ENCODE measurements around the gene CTPS2. TPM values are rescaled to one million over a fixed set of nuclear protein-coding genes. Genes with fewer than 3 reads are reported as not detected.
A peak's percentile ranks its signal among the peaks of the same experiment; 100 is the strongest.

The CTPS2 gene
- polyA plus RNA-seq, 1 of the 3 experiments (the other 2 are of a cell fraction), result 6.1 TPM

GRCh38 chrX:16646366-16647138, 65.9 kb downstream of the CTPS2 start:
- WGBS (ENCODE audit: low lambda C conversion rate), result 78% methylated on average over 4 of the region's 4 CpGs
- H3K9me3 ChIP-seq, result no peaks in the 10 kb centered on the region
- no peak for DNase-seq

DNA sequence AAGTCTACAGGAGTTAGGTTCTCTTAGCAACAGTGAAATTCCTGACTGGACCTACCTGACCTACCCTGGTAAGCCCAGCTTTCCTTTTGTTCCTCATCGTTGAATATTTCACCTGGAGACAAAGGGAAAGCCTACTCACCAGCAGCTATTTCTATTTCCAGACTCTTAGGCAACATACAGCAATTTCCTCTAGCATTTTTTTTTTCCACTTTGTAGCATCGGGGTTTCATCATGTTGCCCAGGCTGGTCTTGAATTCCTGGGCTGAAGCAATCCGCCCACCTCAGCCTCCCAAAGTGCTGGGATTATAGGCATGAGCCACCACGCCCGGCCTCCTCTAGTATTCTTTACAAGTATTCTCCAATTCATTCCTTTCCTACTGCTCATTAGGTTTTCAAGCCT, 69.3 kb downstream of the CTPS2 start:
- Histone ChIP-seq H3K9me2 (no peaks in the 10 kb centered on the region), H3F3A (replicated peaks; ENCODE audit: insufficient read depth) (no peaks in the 10 kb centered on the region), H3K27me3 (ENCODE audit: insufficient read depth) (no peaks in the 10 kb centered on the region), H3K4me1 (ENCODE audit: control insufficient read depth in 1 of 2, insufficient read depth in 2 of 2, low read depth in 1 of 2, low read length in 1 of 2) (peaks cover 0 to 6% of the 10 kb centered on the region in 2 experiments; a peak in 1 of 4 replicates), H3K4me2 (0 out of 2 replicates have a peak overlapping the region, but pooled peaks have one; percentile 12), H3K4me3 (ENCODE audit: low read depth in 2 of 2, low read length in 1 of 2) (no peak overlapping the region), H4K20me1 (ENCODE audit: insufficient read depth) (no peaks in the 10 kb centered on the region), H3K36me3 (replicated peaks in 1 of 2; ENCODE audit: control insufficient read depth in 1 of 2, insufficient read depth in 2 of 2, low read length in 1 of 2) (peaks cover 0 to 7% of the 10 kb centered on the region in 2 experiments), H3K79me2 (ENCODE audit: insufficient read depth) (no peaks in the 10 kb centered on the region), H3K9me3 (no peaks in the 10 kb centered on the region), H2AFZ (ENCODE audit: low read depth) (no peak overlapping the region), H3K27ac (ENCODE audit: low read depth in 2 of 2, low read length in 1 of 2) (peak overlapping the region in 1 of 2 experiments; percentile 22; a peak in 1 of 4 replicates), H3K9ac (no peak overlapping the region)
- 46% methylated on average over 5 of the region's 5 CpGs for WGBS (ENCODE audit: low lambda C conversion rate)
- no peak for DNase-seq
- TF ChIP-seq POLR2AphosphoS5 (IDR thresholded peaks at IDR 0.05; ENCODE audit: low read depth, low read length), result no peak
- TF ChIP-seq FOSL2 (IDR thresholded peaks at IDR 0.05; ENCODE audit: borderline replicate concordance, low read depth), result no peak
- no peak for TF ChIP-seq RFX5 (IDR thresholded peaks at IDR 0.05; ENCODE audit: low read length)
- TF ChIP-seq JUND (IDR thresholded peaks at IDR 0.05), result no peak
- no peak for TF ChIP-seq TEAD4 (IDR thresholded peaks at IDR 0.05; ENCODE audit: borderline replicate concordance, insufficient read depth)
- TF ChIP-seq MXI1 (IDR thresholded peaks at IDR 0.05; ENCODE audit: low read depth, low read length), result no peak
- TF ChIP-seq EZH2phosphoT487 (IDR thresholded peaks at IDR 0.05; ENCODE audit: borderline replicate concordance, low read depth), result no peak
- TF ChIP-seq ELF1 (IDR thresholded peaks at IDR 0.05), result no peak
- no peak for TF ChIP-seq TCF12 (IDR thresholded peaks at IDR 0.05)
- no peak for TF ChIP-seq YY1 (IDR thresholded peaks at IDR 0.05; ENCODE audit: low read depth)
- TF ChIP-seq FOXJ3 (CRISPR knock-in tag; IDR thresholded peaks at IDR 0.05), result no peak
- TF ChIP-seq SIN3A (IDR thresholded peaks at IDR 0.05; ENCODE audit: borderline replicate concordance, low read depth, low read length), result no peak
- TF ChIP-seq, protein P1, sequence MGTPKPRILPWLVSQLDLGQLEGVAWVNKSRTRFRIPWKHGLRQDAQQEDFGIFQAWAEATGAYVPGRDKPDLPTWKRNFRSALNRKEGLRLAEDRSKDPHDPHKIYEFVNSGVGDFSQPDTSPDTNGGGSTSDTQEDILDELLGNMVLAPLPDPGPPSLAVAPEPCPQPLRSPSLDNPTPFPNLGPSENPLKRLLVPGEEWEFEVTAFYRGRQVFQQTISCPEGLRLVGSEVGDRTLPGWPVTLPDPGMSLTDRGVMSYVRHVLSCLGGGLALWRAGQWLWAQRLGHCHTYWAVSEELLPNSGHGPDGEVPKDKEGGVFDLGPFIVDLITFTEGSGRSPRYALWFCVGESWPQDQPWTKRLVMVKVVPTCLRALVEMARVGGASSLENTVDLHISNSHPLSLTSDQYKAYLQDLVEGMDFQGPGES (IDR thresholded peaks at IDR 0.05; ENCODE audit: low read depth, low read length), result no peak
- no peak for TF ChIP-seq NRF1 (IDR thresholded peaks at IDR 0.05; ENCODE audit: low read depth, low read length)
- no peak for TF ChIP-seq NFIC (IDR thresholded peaks at IDR 0.05; ENCODE audit: borderline replicate concordance)
- no peak for TF ChIP-seq MEF2A (IDR thresholded peaks at IDR 0.05; ENCODE audit: borderline replicate concordance, low read depth)
- TF ChIP-seq SMC3 (IDR thresholded peaks at IDR 0.05; ENCODE audit: low read depth, low read length), result no peak
- POLR2A ChIA-PET, result no interaction called here
- CTCF ChIA-PET, result no interaction called here

More at GRCh38 chrX:16646366-16647138, 65.9 kb downstream of the CTPS2 start:
- Histone ChIP-seq H3K9ac (no peak overlapping the region), H3K4me3 (ENCODE audit: low read depth in 2 of 2, low read length in 1 of 2) (no peak overlapping the region), H3K4me2 (no peak overlapping the region), H3K4me1 (ENCODE audit: control insufficient read depth in 1 of 2, insufficient read depth in 2 of 2, low read depth in 1 of 2, low read length in 1 of 2) (no peaks in the 10 kb centered on the region), H3K79me2 (ENCODE audit: insufficient read depth) (no peaks in the 10 kb centered on the region), H3K27me3 (ENCODE audit: insufficient read depth) (no peaks in the 10 kb centered on the region), H4K20me1 (ENCODE audit: insufficient read depth) (no peaks in the 10 kb centered on the region), H3K36me3 (replicated peaks in 1 of 2; ENCODE audit: control insufficient read depth in 1 of 2, insufficient read depth in 2 of 2, low read length in 1 of 2) (peaks cover 0 to 7% of the 10 kb centered on the region in 2 experiments), H3F3A (replicated peaks; ENCODE audit: insufficient read depth) (no peaks in the 10 kb centered on the region), H3K9me2 (no peaks in the 10 kb centered on the region), H2AFZ (ENCODE audit: low read depth) (no peak overlapping the region), H3K27ac (ENCODE audit: low read depth in 2 of 2, low read length in 1 of 2) (no peak overlapping the region)
- ChIA-PET CTCF (no interaction called here), POLR2A (no interaction called here)
- TF ChIP-seq MEF2A (IDR thresholded peaks at IDR 0.05; ENCODE audit: borderline replicate concordance, low read depth) (no peak), SMC3 (IDR thresholded peaks at IDR 0.05; ENCODE audit: low read depth, low read length) (no peak), RFX5 (IDR thresholded peaks at IDR 0.05; ENCODE audit: low read length) (no peak), CHD2 (IDR thresholded peaks at IDR 0.05; ENCODE audit: low read length, partially characterized antibody) (no peak), SIN3A (IDR thresholded peaks at IDR 0.05; ENCODE audit: borderline replicate concordance, low read depth, low read length) (no peak), FOXJ3 (CRISPR knock-in tag; IDR thresholded peaks at IDR 0.05) (no peak)
- TF ChIP-seq, protein P2, sequence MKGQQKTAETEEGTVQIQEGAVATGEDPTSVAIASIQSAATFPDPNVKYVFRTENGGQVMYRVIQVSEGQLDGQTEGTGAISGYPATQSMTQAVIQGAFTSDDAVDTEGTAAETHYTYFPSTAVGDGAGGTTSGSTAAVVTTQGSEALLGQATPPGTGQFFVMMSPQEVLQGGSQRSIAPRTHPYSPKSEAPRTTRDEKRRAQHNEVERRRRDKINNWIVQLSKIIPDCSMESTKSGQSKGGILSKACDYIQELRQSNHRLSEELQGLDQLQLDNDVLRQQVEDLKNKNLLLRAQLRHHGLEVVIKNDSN (IDR thresholded peaks at IDR 0.05; ENCODE audit: borderline replicate concordance, low read depth), result no peak

Measured in SK-N-SH (cell line).